IMR-90 (cell line): ENCODE data around the gene ITPK1. TPM values are rescaled to one million over a fixed set of nuclear protein-coding genes. Genes with fewer than 3 reads are reported as not detected.

Experiments
- ATAC-seq: fragments of 200-7000 bp; cut with Tn5 transposase; 2 replicates; pipeline ENCODE4 v1.9.1; 2020; ENCODE audit warnings: low read depth, mild to moderate bottlenecking, moderate library complexity
- BruUV-seq: library from RNA; stranded (reverse); fragments of 400-500 nt; replicated peaks from 2 replicates; lab custom pipeline; 2021; lab: Mats Ljungman, UMichigan
- CTCF ChIA-PET: fragments of 300-600 bp; formaldehyde crosslinking; extraction: SDS; loops from one replicate; lab custom pipeline; 2021; ENCODE audit warnings: antibody characterized with exemption; lab: Yijun Ruan, JAX
- POLR2A ChIA-PET: fragments of 300-600 bp; sonication (Branson Sonifier 250); formaldehyde crosslinking; loops from one replicate; lab custom pipeline; 2022; ENCODE audit warnings: antibody characterized with exemption; ENCODE audit not compliant: unreplicated experiment; lab: Charles Lee
- DNase-seq: peaks from one replicate; pipeline ENCODE4 v3.0.0; 2013
- H2AFZ ChIP-seq: replicated peaks from 2 replicates; pipeline ENCODE3; 2013; ENCODE audit warnings: low read length, mild to moderate bottlenecking; ENCODE audit not compliant: poor library complexity
- H2AK5ac ChIP-seq: 2 replicates; pipeline ENCODE4 v1.6.1; 2013; ENCODE audit warnings: low read depth, low read length, inconsistent platforms
- H2AK9ac ChIP-seq: replicated peaks from 2 replicates; pipeline ENCODE3; 2013; ENCODE audit warnings: mild to moderate bottlenecking, low read depth, low read length, moderate library complexity; ENCODE audit not compliant: poor library complexity
- H2BK120ac ChIP-seq: 2 replicates; pipeline ENCODE4 v1.6.1; 2013; ENCODE audit warnings: low read depth, low read length, inconsistent platforms
- H2BK15ac ChIP-seq: 3 replicates; pipeline ENCODE4 v1.6.1; 2013; ENCODE audit warnings: low read depth, low read length, inconsistent platforms
- H2BK20ac ChIP-seq: 2 replicates; pipeline ENCODE4 v1.6.1; 2013; ENCODE audit warnings: low read depth, mild to moderate bottlenecking, inconsistent platforms, low read length, moderate library complexity
- H2BK5ac ChIP-seq: 2 replicates; pipeline ENCODE4 v1.6.1; 2013; ENCODE audit warnings: mild to moderate bottlenecking, low read depth, low read length, inconsistent platforms; ENCODE audit not compliant: poor library complexity, severe bottlenecking
- H3K14ac ChIP-seq: replicated peaks from 2 replicates; pipeline ENCODE4 v1.6.1; 2013; ENCODE audit warnings: low read depth, low read length, inconsistent platforms
- H3K18ac ChIP-seq: 2 replicates; pipeline ENCODE4 v1.6.1; 2013; ENCODE audit warnings: low read depth, low read length, control low read depth
- H3K23ac ChIP-seq: 2 replicates; pipeline ENCODE4 v1.6.1; 2013; ENCODE audit warnings: low read depth, low read length, inconsistent platforms
- H3K27ac ChIP-seq: 2 replicates; pipeline ENCODE4 v1.5.1; 2013; ENCODE audit warnings: mild to moderate bottlenecking, control low read depth, low read length; ENCODE audit not compliant: insufficient read depth
- H3K27me3 ChIP-seq: 2 replicates; pipeline ENCODE4 v1.6.1; 2013; ENCODE audit warnings: low read length; ENCODE audit not compliant: control insufficient read depth, insufficient read depth
- H3K36me3 ChIP-seq: 2 replicates; pipeline ENCODE4 v1.6.1; 2013; ENCODE audit warnings: low read length, mixed read lengths; ENCODE audit not compliant: control insufficient read depth, insufficient read depth
- H3K4ac ChIP-seq: 2 replicates; pipeline ENCODE4 v1.6.1; 2013; ENCODE audit warnings: low read depth, low read length, inconsistent platforms
- H3K4me1 ChIP-seq: 2 replicates; pipeline ENCODE4 v1.6.1; 2013; ENCODE audit warnings: low read length, mixed read lengths; ENCODE audit not compliant: control insufficient read depth, insufficient read depth
- H3K4me2 ChIP-seq: 2 replicates; pipeline ENCODE4 v1.6.1; 2013; ENCODE audit warnings: low read depth, mild to moderate bottlenecking, control low read depth, low read length, moderate library complexity
- H3K4me3 ChIP-seq: 2 replicates; pipeline ENCODE4 v1.5.1; 2013; ENCODE audit warnings: low read depth, mild to moderate bottlenecking, control low read depth, low read length, moderate library complexity; ENCODE audit not compliant: insufficient read depth
- H3K56ac ChIP-seq: 2 replicates; pipeline ENCODE4 v1.6.1; 2013; ENCODE audit warnings: low read length, inconsistent platforms; ENCODE audit not compliant: insufficient read depth; ENCODE audit errors: extremely low read depth
- H3K79me1 ChIP-seq, 2 experiments: 2 replicates each; pipeline ENCODE4 v1.6.1; 2013; ENCODE audit warnings: low read length in 2 of 2, inconsistent platforms in 1 of 2, low read depth in 1 of 2
- H3K9ac ChIP-seq: 2 replicates; pipeline ENCODE4 v1.6.1; 2013; ENCODE audit warnings: low read depth, low read length, control low read depth
- H3K9me1 ChIP-seq: 2 replicates; pipeline ENCODE4 v1.6.1; 2013; ENCODE audit warnings: low read length, inconsistent platforms; ENCODE audit not compliant: insufficient read depth
- H3K9me3 ChIP-seq: 2 replicates; pipeline ENCODE4 v1.6.1; 2013; ENCODE audit warnings: low read length; ENCODE audit not compliant: control insufficient read depth, insufficient read depth
- H4K20me1 ChIP-seq: 2 replicates; pipeline ENCODE4 v1.6.1; 2013; ENCODE audit warnings: low read length, inconsistent platforms; ENCODE audit not compliant: insufficient read depth
- H4K5ac ChIP-seq: 2 replicates; pipeline ENCODE4 v1.6.1; 2013; ENCODE audit warnings: mild to moderate bottlenecking, low read depth, low read length, control low read depth
- H4K8ac ChIP-seq, 2 experiments: 2 replicates each; pipeline ENCODE4 v1.6.1; 2013; ENCODE audit warnings: low read depth in 2 of 2, low read length in 2 of 2, control low read depth in 1 of 2, inconsistent platforms in 1 of 2
- H4K91ac ChIP-seq: 2 replicates; pipeline ENCODE4 v1.6.1; 2013; ENCODE audit warnings: low read depth, low read length, inconsistent platforms; ENCODE audit not compliant: insufficient read depth
- BHLHE40 ChIP-seq: fragments of 150-350 bp; IDR thresholded peaks from 2 replicates; pipeline ENCODE4 v1.6.1; 2016; ENCODE audit warnings: mild to moderate bottlenecking, low read depth, low read length
- CEBPB ChIP-seq: IDR thresholded peaks from 2 replicates; pipeline ENCODE4 v1.6.1; 2012; ENCODE audit warnings: low read depth, low read length, improper control_type of control experiment
- CHD1 ChIP-seq: IDR thresholded peaks from 2 replicates; pipeline ENCODE4 v1.6.1; 2012; ENCODE audit warnings: low read depth, low read length, improper control_type of control experiment
- FOS ChIP-seq: fragments of 150-350 bp; IDR thresholded peaks from 2 replicates; pipeline ENCODE4 v1.6.1; 2016; ENCODE audit warnings: low read depth, low read length
- MAZ ChIP-seq: IDR thresholded peaks from 2 replicates; pipeline ENCODE4 v1.6.1; 2012; ENCODE audit warnings: low read depth, mild to moderate bottlenecking, low read length, improper control_type of control experiment, moderate library complexity, borderline replicate concordance
- MXI1 ChIP-seq: IDR thresholded peaks from 2 replicates; pipeline ENCODE4 v1.6.1; 2012; ENCODE audit warnings: low read depth, mild to moderate bottlenecking, low read length, moderate library complexity, borderline replicate concordance
- NFE2L2 ChIP-seq: fragments of 150-350 bp; IDR thresholded peaks from 2 replicates; pipeline ENCODE4 v1.6.1; 2016; ENCODE audit warnings: low read depth, mild to moderate bottlenecking, low read length
- POLR2A ChIP-seq: IDR thresholded peaks from 2 replicates; pipeline ENCODE4 v1.6.1; 2012; ENCODE audit warnings: mild to moderate bottlenecking, low read depth, low read length
- RAD21 ChIP-seq: IDR thresholded peaks from 2 replicates; pipeline ENCODE4 v1.6.1; 2012; ENCODE audit warnings: low read length, improper control_type of control experiment
- RCOR1 ChIP-seq: IDR thresholded peaks from 2 replicates; pipeline ENCODE4 v1.6.1; 2012; ENCODE audit warnings: mild to moderate bottlenecking, low read length, improper control_type of control experiment; ENCODE audit not compliant: insufficient replicate concordance
- RFX5 ChIP-seq: IDR thresholded peaks from 2 replicates; pipeline ENCODE4 v1.8.0; 2012; ENCODE audit warnings: low read depth, mild to moderate bottlenecking, low read length, moderate library complexity
- SMC3 ChIP-seq: fragments of 150-350 bp; IDR thresholded peaks from 2 replicates; pipeline ENCODE4 v1.6.1; 2016; ENCODE audit warnings: low read depth, mild to moderate bottlenecking, antibody characterized with exemption, low read length, moderate library complexity
- USF2 ChIP-seq: fragments of 150-350 bp; IDR thresholded peaks from 2 replicates; pipeline ENCODE4 v1.6.1; 2017; ENCODE audit warnings: mild to moderate bottlenecking, antibody characterized with exemption, low read length, low read depth
- WGBS, 2 experiments: methylation state at CpG; one replicate each; pipeline versions ENCODE4 v1.1.5 to v1.1.7; 2013; ENCODE audit warnings: missing lambda C conversion rate in 2 of 2; ENCODE audit not compliant: insufficient read length in 1 of 2; ENCODE audit errors: extremely low coverage in 2 of 2; 5-methylcytosine and 5-hydroxymethylcytosine counted together
- dilution Hi-C: fragments of 300-500 bp; cut with HindIII; formaldehyde crosslinking; loops from one replicate; pipeline ENCODE4 v1.14.3; 2018; ENCODE audit warnings: low sequenced_read_pairs; ENCODE audit not compliant: unreplicated experiment
- in situ Hi-C: fragments of 300-500 bp; cut with MboI; formaldehyde crosslinking; loops from 3 replicates; pipeline ENCODE4 v1.14.3; 2019; ENCODE audit warnings: low sequenced_read_pairs, inconsistent platforms, mixed read lengths
- intact Hi-C: fragments of 100-400 bp; cut with micrococcal nuclease; formaldehyde crosslinking; loops from 2 replicates; pipeline ENCODE4 v1.10.0; 2022
- polyA plus RNA-seq, 3 experiments: library from polyadenylated mRNA; depleted of rRNA; stranded (reverse); fragments of >200 nt; gene quantifications; 2 replicates each; pipeline ENCODE4 v1.2.3, GENCODE V29; 2012; ENCODE audit warnings: low replicate concordance in 1 of 3
- total RNA-seq: library from RNA; depleted of rRNA; stranded (reverse); fragments of >200 nt; gene quantifications from 2 replicates; pipeline ENCODE4 v1.2.3, GENCODE V29; 2012
- TF ChIP-seq, protein P1 (sequence below): conservative IDR thresholded peaks from 2 replicates; pipeline ENCODE4 v1.5.1; 2012; ENCODE audit warnings: mild to moderate bottlenecking, low read depth, low read length, improper control_type of control experiment

ITPK1 gene
- total and polyA plus RNA-seq, 2 of the 4 experiments (the other 2 are of a cell fraction) = 21.7 to 26.9 TPM

DNA sequence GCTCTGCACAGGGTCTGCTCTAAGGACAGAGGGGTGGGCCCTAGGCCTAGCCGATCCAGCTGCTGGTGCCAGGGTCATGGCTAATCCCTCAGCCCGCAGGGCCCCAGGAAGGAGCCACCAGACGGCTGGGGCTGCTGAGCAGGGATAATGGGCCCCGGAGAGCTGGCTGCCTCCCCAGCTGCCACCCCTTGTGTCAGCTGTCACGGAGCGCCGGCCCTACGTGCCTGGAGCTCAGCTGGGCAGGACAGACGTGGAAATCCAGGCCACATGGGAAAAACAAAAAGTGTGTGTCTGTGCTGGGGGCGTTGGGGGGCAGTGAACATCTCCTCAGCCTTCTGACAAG lies 156.6 kb downstream of the ITPK1 start (continued):
- TF ChIP-seq USF2 (no peak), FOS (no peak), POLR2A (no peak)

GRCh38 chr14:92958373-92959188 lies 157.1 kb downstream of the ITPK1 start:
- WGBS, 2 experiments = 82% methylated on average over 3 of the region's 22 CpGs; no CpG with 5 or more reads in 1 of the 2 experiments
- Histone ChIP-seq H3K23ac (no peak overlapping the region), H2BK5ac (no peak overlapping the region), H3K18ac (no peak overlapping the region), H3K4me1 (0 out of 2 replicates have a peak, but pooled peaks cover 1% of the 10 kb centered on the region), H4K20me1 (no peaks in the 10 kb centered on the region), H3K36me3 (no peaks in the 10 kb centered on the region), H3K27ac (no peak overlapping the region), H4K8ac (no peak overlapping the region), H3K27me3 (no peaks in the 10 kb centered on the region), H4K91ac (no peak overlapping the region), H2AFZ (no peak overlapping the region), H3K79me1 (no peaks in the 10 kb centered on the region), H3K56ac (no peak overlapping the region), H2AK9ac (no peak overlapping the region), H3K4ac (no peak overlapping the region), H2BK20ac (no peak overlapping the region), H2BK120ac (no peak overlapping the region), H3K4me3 (no peak overlapping the region), H2AK5ac (no peak overlapping the region), H3K14ac (no peak overlapping the region), H3K4me2 (no peak overlapping the region), H2BK15ac (no peak overlapping the region), H3K9me3 (no peaks in the 10 kb centered on the region), H3K9ac (no peak overlapping the region), H4K5ac (no peak overlapping the region), H3K9me1 (peaks cover 11% of the 10 kb centered on the region; the same call in 1 of the 2 replicates)
- POLR2A ChIA-PET = no interaction called here
- dilution Hi-C loops = no loop called here
- CTCF ChIA-PET = no interaction called here
- no TSS peak for BruUV-seq
- in situ Hi-C loops = no loop called here
- DNase-seq = no peak
- ATAC-seq = no peak
- intact Hi-C loops = no loop called here
- TF ChIP-seq RAD21 (no peak), MXI1 (no peak), SMC3 (no peak), BHLHE40 (no peak), RCOR1 (no peak), CHD1 (no peak), CEBPB (no peak), POLR2A (no peak), NFE2L2 (no peak), FOS (no peak), RFX5 (no peak), MAZ (no peak)
- TF ChIP-seq, protein P1, sequence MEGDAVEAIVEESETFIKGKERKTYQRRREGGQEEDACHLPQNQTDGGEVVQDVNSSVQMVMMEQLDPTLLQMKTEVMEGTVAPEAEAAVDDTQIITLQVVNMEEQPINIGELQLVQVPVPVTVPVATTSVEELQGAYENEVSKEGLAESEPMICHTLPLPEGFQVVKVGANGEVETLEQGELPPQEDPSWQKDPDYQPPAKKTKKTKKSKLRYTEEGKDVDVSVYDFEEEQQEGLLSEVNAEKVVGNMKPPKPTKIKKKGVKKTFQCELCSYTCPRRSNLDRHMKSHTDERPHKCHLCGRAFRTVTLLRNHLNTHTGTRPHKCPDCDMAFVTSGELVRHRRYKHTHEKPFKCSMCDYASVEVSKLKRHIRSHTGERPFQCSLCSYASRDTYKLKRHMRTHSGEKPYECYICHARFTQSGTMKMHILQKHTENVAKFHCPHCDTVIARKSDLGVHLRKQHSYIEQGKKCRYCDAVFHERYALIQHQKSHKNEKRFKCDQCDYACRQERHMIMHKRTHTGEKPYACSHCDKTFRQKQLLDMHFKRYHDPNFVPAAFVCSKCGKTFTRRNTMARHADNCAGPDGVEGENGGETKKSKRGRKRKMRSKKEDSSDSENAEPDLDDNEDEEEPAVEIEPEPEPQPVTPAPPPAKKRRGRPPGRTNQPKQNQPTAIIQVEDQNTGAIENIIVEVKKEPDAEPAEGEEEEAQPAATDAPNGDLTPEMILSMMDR = no peak
